C4-2B (cell line): Measurements from ENCODE around the gene IGSF6.
"Not testable (repeated sequence)": the region's sequence is repeated elsewhere in the genome, so short reads cannot be mapped to it uniquely, and the experiment has no call there.

Experiments
- H3K27ac ChIP-seq: fragments of 450-650 bp; 2 replicates; pipeline ENCODE4 v1.5.1; 2017
- CTCF ChIP-seq: fragments of 450-650 bp; conservative IDR thresholded peaks from 2 replicates; pipeline ENCODE4 v1.5.1; 2017; ENCODE audit warnings: mild to moderate bottlenecking
- ZFX ChIP-seq: fragments of 450-650 bp; IDR thresholded peaks from 2 replicates; pipeline ENCODE4 v1.6.1; 2017

The IGSF6 gene

DNA sequence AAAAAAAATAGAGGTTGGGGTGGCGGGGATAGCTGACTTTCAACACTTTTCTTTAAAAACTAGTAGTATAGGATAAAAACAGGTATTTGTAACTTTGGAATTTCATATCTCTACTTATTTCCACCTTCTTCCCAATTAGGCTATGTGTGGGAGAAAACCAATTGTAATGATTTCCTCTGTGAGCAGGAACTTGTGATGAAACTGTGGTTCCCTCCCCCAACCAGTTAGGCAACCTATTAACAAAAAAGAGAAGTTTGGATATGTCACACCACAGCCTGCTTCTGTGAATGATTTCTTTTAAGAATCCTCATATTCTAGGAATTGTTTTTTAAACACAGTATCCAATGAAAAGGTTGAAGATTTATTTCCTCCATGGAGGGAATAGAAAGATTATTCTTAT lies 1.9 kb downstream of the IGSF6 start:
- no peak for TF ChIP-seq ZFX
- TF ChIP-seq CTCF: no peak
- H3K27ac ChIP-seq: no peak overlapping the region

DNA sequence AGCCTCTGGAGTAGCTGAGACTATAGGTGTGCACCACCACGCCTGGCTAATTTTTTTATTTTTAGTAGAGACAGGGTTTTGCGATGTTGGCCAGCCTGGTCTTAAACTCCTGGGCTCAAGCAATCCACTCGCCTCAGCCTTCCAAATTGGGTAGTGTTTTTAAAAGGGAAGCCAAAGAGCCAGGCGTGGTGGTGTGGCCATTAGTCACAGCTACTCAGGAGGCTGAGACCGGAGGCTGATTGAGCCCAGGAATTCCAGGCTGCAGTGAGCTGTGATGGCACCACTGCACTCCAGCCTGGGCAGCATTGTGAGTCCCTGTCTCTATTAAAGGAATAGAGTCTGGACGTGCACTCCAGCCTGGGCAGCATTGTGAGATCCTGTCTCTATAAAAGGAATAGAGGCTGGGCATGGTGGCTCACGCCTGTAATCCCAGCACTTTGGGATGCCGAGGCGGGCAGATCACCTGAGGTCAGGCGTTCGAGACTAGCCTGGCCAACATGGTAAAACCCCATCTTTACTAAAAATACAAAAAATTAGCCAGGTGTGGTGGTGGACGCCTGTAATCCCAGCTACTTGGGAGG lies 2.5 kb downstream of the IGSF6 start:
- not testable (repeated sequence) for H3K27ac ChIP-seq

GRCh38 chr16:21647562-21648164 lies 4.7 kb downstream of the IGSF6 start:
- TF ChIP-seq CTCF (no peak), ZFX (no peak)
- H3K27ac ChIP-seq: no peak overlapping the region

DNA sequence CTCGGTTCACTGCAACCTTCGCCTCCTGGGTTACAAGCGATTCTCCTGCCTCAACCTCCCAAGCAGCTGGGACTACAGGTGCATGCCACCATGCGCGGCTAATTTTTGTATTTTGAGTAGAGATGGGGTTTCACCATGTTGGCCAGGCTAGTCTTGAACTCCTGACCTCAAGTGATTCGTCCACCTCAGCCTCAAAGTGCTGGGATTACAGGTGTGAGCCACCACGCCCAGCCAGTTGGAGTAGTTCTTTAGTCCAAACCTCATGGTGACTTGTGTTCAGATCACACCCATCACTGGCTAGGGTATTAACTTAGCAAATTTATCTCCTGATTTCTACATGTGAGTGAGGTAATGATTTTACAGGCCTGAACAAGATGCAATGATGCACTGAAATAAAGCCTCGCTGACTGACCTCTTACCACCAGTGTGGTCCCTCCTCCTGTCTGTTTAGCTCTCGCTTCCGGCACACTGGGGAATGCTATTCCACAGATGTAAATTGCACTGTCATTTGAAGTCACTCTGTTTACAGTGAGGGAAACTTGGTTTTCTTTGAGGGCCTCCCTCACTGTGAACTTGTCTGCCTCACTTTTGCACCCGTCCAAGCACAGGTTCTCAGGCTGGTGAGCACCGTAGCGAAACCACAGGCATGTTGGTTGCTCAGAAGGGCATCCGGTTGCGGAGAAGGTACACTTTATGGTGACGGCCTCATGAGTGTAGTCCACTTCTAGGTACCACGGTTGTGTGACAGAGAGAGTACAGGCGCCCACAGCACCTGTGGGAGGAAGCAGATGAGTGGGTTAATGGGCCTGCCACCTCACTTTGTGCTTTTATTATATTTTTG lies 5.5 kb downstream of the IGSF6 start:
- no peak overlapping the region for H3K27ac ChIP-seq

DNA sequence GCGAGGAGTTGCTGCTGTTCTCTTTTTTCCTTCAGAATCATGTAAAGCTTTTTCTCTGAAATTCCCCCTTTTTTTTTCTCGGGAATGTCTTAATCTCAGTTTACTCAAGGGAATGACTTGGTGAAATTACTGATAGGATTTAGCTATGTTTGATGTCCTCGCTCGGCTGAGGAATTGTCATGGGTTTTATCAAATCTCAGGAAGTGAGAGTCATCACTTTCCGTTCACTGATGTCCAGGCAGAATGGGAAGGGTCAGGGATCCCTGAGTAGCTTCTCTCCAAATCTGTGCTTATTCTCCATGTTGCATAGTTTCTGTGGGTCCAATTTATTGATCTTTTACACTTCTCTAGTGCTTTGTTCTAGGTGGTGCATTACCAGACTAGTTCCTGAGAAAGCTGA lies 6.3 kb downstream of the IGSF6 start:
- TF ChIP-seq ZFX (no peak), CTCF (no peak)
- no peak overlapping the region for H3K27ac ChIP-seq

More for the DNA sequence above, 5.5 kb downstream of the IGSF6 start:
- no peak for TF ChIP-seq CTCF
- TF ChIP-seq ZFX: no peak

GRCh38 chr16:21645261-21645721 lies 7.1 kb downstream of the IGSF6 start:
- no peak overlapping the region for H3K27ac ChIP-seq
- TF ChIP-seq CTCF: no peak
- TF ChIP-seq ZFX: no peak

DNA sequence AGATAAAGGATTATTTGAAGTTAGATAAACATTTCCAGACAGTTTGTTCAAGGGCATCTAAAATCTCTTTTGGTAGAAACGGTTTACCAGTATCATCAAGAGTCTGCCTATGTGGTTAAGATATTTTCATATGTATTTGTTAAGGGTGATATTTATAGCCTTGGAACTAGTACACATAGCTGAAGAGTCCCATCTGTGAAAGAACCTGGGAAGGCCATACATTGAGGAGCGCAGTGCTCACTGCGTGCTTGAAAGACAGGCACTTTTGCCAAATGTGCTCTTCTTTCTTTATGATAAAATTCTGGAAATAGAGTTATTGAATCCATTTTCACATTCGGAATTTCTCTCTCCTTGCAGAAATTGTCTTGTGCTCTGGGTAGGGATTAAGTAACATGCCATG lies 7.7 kb downstream of the IGSF6 start:
- no peak overlapping the region for H3K27ac ChIP-seq
- TF ChIP-seq CTCF: no peak
- no peak for TF ChIP-seq ZFX
